Ramos (cell line): Measurements from ENCODE around the gene ACSM5.
"Not testable (repeated sequence)": the region's sequence is repeated elsewhere in the genome, so short reads cannot be mapped to it uniquely, and the experiment has no call there.

Experiments
- in situ Hi-C: fragments of 300-500 bp; cut with MboI; formaldehyde crosslinking; loops from one replicate; pipeline ENCODE4 v1.14.3; 2022; ENCODE audit warnings: low sequenced_read_pairs; ENCODE audit not compliant: unreplicated experiment

The ACSM5 gene

DNA sequence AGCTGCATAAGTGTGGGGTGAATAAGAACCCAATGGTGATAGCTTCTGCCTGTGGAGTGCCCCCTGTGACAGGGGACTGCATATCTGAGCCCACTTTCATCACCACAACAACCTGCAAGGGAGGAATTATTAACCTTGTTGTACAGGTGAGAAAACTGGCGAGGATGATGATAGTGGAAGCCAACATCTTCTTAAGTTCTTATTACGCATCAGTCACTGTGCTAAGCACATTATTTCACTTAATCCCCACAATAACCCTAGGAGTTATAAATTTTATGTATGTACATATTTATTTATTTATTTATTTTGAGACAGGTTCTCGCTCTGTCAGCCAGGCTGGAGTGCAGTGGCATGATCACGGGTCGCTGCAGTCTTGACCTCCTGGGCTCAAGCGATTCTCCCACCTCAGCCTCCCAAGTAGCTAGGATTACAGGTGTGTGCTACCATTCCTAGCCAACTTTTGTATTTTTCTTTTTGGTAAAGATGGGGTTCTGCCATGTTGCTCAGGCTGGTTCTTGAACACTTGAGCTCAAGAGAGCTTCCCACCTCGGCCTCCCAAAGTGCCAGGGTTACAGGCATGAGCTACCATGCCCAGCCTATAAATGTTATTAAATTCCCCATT is 12.4 kb upstream of the ACSM5 start:
- in situ Hi-C loops, result loop anchor here (10.0 kb wide), 1 partner anchor 62 kb away; no protein-coding TSS in a partner anchor

DNA sequence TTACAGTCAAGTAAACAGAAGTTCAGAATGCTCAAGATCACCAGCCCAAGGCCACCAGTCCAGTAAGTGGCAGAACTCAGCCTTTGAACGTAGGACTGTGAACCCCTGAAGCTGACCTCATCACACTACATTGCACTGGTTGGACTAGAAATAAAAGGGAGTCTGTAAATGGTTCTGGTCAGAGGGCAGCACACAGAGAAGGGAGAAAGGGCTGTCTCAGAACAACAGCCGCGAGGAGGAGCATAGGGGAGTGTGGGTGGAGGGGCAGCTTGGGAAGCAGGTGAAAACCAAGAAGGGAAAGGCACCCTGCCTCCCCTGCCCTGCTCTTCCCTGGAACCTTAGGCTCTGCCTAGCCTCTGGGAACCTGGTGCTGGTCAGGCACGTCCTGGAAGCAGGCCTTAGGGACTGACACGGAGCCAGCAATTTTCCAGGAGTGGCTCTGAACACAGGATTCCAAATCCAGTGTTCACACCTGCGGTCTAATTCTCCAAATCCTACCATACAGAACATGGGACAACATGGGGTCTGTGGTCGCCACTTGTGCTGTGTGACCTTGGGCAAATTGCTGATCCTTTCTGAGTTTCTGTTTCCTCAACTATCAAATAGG is 11.8 kb upstream of the ACSM5 start:
- in situ Hi-C loops, result loop anchor here (10.0 kb wide), 1 partner anchor 63 kb away; no protein-coding TSS in a partner anchor

DNA sequence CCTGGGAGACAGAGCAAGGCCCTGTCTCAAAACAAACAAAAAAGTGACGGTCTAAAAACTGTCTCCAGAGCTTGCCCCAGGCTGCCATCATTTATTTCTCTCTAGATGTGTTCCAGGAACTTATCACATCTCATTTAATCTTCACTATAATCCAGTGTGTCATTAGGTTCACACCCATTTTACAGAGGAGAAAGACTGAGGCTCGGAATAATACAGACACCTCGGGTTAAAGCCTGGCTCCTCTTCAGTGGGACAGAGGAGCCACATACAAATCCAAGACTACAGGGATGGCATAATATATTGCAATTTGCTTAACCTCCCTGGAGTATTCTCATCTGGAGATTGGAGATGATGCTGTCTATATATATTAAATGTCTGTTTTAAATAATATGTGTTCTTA is 10.7 kb upstream of the ACSM5 start:
- in situ Hi-C loops, result loop anchor here (10.0 kb wide), 1 partner anchor 64 kb away; no protein-coding TSS in a partner anchor

DNA sequence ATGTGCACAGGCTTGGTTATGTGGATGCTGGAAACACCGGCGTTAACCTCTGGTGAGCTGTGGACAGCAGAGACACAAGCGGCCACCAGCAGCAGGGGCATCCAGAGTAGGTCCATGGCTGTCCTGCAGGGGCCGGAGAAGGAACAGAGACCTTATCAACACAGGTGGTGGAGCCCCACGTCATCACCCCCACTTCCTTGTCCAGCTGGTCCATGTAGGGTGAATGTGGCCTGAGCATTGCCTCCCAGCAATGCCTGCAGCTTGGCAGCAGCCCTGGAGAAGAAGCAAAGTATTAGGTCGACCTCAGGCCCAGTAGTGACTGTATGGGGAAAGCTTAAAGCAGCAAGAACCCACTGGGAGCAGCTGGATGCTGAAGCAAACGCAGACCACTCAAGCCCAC is 10.1 kb upstream of the ACSM5 start:
- in situ Hi-C loops, result loop anchor here (10.0 kb wide), 1 partner anchor 64 kb away; no protein-coding TSS in a partner anchor

DNA sequence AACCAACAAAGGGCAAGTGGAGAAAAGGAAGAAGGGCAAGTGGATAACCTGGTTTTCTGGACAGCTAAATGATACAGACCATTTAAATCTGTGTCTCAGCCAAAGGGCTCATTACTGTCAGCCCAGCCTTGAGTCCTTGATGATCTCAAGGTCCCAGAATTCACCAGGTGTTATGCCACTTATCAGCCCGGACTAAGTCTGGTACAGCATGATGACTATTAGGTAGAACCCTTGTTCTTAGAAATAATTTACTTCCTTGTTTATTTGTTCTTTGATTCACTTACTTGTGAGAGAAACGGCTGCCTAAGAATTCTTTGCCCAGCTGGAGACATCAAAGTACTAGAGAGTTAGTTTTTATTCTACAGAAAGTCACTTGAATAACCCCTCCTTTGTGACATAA is 8.3 kb upstream of the ACSM5 start:
- in situ Hi-C loops, result no loop called here

DNA sequence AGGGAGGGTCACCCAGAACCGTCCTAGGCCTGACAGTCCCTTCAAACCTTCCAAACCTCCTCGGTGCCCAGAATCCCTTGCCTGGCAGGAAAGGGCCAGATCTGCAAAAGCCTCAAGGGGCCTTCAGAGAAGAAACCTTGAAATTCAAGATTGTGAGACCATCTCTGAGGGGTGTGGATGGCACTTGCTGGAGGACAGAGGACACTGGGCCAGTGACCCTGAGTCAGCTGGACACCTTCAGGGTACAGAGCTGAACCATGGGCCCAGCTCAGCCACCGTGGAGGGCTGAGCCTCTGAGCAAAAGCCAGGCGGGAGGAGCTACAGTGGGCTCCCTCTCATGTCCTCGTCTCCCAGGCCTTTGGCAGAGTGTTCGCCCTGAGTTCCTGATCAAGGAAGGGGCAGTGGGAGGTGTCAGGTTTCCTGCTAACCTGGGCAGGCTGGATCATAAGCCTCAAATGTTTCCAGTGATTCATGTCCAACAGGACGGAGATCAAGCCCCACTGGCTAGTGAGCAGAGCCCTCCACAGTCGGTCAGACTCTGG is 7.8 kb upstream of the ACSM5 start:
- in situ Hi-C loops, result no loop called here

DNA sequence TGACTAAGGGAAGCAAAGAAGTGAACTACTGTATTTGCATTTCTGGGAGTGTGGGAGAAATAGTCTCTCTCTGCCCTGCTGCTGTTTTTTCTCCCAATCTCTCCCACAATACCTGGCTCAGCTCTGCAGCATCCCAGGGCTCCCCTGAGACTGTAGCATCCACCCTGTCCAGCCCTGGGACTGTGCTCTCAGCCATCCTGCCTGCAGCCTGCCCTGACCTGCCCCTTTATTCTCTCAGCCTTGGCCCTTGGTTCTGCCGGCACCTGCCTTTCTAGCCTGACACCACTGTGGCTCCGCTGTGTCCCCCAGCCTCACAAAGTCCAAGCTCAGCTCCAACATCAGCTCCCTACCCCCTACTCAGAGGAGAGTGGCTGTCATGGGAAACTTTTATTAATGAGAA is 6.7 kb upstream of the ACSM5 start:
- in situ Hi-C loops, result no loop called here

DNA sequence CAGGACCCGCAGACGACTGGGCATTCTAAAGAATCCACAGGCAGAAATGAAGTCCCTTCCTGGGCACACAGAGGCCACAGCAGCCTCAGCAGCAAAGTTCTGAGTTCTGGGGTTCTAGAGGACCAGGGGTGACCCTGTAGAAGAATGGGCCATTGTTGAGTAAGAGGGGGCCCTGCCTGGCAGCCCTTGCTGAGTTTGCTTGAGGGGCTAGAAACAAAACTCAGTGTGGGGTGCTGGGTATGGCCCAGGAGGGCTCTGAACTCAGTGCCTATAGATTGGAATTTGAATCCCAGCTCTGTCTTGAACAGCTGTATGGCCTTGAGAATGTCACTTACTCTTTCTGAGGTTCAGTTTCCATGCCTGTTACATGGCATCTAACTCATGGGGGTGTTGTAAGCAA is 4.7 kb upstream of the ACSM5 start, which contains the start of gene PDILT:
TSS of gene PDILT (minus strand) at position 101 of the 400 bp plus-strand sequence. CDS start 5,437 bp downstream, outside the sequence.
- in situ Hi-C loops, result no loop called here

DNA sequence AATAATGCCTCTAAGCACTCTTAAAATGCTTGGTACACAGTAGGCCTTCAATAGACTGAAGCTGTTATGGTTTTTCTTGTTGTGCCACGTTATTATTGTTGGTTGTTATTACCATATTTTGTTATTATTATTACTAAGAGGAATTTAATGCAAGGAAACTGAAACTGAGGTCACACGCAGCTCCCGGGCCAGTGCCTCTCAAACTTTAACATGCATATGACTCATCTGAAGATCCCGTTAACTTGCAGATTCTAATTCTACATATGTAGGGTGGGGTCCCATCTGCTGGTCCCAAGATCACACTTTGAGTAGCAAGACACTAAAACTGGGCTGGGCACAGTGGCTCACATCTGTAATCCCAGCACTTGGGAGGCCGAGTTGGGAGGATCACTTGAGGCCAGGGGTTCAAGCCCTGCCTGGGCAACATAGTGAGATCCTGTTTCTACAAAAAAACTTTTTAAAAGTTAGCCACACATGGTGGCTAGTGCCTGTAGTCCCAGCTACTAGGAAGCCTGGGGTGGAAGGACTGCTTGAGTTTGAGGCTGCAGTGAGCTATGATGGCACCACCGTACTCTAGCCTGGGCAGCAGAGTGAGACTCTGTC is 888 bp downstream of the ACSM5 start:
- in situ Hi-C loops, result no loop called here

DNA sequence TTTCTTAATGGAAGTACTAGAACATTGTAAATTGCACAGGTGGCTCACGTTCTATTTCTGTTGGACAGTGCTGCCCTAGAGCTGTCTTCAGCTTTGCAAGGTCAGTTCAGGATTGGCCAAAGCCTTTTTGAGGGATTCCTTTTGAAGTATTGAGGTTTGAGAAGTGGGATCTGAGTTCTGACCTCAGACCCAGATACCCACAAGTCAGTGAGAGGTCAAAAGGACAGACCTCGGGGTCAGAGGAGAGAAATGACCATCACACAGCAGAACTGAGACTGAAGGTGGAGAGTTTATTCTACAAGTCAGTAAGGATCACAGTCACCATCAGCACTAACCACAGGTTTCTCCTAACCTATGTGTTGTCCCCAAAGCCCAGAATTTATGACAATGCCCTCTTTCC is 1.7 kb downstream of the ACSM5 start:
- in situ Hi-C loops, result no loop called here

DNA sequence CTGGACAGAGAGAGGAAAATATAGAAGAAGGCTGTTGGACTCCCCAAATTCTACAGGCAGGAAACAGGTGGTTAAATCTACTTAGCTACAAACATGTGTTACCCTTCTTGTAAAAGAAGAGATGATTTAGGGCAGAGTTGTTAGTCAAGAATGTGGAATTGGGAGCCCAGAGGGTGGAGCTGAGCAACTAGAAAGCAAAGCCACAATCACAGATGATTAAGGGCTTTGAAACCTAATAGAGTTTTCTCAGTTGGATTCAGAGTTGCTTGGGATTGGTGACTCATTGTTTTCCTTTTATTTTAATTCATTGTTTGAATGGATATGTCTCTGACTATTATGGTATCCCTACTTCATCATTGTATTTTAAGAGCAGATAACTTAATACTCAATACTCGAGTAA is 6.2 kb downstream of the ACSM5 start:
- in situ Hi-C loops, result no loop called here

DNA sequence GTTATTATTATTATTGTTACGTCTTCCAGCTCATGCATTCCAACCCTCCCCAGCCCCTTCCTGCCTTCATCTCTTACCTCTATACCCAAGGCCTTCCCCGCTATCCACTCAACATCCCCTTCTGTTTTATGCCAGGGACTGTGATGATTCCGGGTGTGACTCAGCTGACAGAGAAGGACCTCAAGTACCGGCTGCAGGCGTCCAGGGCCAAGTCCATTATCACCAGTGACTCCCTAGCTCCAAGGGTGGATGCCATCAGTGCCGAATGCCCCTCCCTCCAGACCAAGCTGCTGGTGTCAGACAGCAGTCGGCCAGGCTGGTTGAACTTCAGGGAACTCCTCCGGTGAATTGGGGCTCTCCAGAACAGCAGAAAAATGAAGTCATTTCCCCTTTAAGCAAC is 9.8 kb downstream of the ACSM5 start:
- in situ Hi-C loops, result not testable (repeated sequence)

DNA sequence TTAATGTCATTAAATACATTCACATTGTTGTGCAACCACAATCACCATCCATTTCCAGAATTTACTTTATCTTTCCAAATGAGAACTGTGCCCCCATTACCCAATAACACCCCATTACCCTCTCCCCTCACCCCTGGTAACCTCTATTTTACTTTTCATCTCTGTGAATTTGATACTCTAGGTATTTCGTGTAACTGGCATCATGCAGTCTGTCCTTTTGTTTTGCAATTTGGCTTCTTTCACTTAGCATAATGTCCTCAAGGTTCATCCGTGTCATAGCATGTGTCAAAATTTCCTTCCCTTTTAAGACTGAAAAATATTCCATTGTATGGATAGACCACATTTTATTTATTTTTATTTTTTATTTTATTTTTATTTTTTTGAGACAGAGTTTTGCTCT is 12.4 kb downstream of the ACSM5 start:
- in situ Hi-C loops, result not testable (repeated sequence)

DNA sequence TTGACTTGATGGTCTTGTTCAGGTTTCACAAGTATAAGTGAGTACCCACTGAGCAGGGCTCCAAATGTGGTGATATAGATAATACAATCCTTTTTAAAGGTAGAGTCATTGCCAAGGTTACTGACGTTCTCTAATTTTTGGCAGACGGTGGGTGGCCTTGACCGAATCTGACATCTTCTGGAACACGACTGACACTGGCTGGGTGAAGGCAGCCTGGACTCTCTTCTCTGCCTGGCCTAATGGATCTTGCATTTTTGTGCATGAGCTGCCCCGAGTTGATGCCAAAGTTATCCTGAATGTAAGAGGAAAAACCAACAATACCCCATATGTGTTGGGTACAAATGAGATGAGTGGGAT is 14.4 kb downstream of the ACSM5 start:
- in situ Hi-C loops, result not testable (repeated sequence)

DNA sequence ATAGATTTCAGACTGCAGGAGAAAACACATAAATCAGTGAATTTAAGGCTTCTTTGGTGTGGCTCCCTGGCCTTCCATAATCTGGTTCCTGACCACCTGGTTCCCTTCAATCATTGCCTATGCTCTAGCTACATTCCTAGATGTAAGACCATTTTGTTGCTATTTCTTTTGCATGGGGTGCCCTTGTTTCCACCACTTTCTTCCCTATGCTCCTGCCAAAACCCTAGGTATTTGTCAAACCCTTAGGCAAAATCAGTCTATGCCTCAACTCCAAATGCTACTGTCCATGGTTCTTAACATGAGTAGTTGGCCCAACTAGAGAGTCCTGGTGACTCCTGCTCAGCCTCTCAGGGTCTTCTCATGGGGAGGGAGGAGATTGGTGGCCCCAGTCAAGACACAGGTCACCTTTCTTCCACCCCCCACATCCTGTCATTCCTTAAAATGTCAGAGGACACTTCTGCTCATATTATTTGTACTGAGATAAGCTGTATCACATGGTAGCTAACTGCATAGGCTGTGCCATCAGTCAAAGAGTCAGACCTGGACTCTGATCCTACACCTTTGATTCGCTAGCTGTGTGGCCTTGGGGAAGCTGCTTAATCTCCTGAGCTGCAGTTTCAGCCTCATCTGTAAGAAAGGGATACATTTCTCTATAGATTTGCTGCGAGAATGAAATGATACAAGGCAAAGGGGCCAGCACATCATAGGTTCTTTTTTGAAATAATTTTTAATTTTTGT is 15.0 kb downstream of the ACSM5 start:
- in situ Hi-C loops, result no loop called here

DNA sequence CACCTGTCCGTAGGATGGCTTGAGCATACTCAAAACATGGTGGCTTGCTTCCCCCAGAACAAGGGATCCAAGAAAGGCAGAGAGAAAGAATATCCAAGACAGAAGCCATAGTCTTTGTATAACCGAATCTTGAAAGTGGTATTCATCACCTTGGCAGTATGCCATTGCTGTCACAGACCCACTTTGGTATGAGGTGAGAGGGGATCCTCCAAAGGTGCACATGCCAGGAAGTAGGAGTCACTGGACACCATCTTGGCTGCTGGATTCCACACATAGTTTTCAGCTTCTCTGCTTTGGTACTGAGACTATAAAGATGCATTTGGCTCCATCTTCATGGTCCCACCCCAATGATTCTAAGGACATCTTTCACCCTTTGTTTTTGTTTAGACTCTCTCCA is 18.1 kb downstream of the ACSM5 start:
- in situ Hi-C loops, result not testable (repeated sequence)

DNA sequence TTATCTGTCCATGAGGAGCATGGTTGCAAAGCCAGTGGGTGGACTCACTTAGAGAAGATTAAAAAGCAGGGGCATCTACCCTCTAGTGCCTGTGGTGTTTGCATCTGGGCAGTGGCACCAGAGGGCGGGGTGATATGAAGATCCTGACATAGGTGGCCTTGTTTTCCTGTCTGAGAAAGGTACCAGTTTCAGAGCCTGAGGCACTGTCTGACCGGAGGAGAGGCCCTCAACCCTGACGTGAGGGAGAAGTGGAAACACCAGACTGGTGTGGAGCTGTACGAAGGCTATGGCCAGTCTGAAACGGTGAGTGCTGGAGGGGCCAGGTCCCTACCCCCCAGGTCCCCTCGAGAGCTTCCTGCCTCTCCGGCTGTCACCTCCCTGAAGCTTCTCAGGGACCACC is 20.2 kb downstream of the ACSM5 start:
- in situ Hi-C loops, result not testable (repeated sequence)

DNA sequence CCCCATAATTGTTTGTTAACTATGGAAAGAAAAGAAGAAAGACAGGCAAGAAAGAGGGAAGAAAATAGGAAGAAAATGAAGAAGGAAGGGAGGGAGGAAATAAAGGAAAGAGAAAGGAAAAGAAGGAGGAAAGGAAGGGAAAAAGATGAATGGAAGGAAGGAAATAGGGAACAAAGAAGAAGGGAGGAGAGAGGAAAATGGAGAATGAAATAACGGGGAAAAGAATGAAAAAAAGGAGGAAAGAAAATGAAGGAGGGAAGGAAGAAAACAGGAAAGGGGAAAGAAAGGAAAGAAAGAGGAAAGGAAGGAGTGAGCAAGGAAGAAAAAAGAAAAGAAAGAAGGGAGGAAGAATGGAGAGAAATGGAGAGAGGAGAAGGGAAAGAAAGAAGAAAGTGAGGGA is 21.1 kb downstream of the ACSM5 start:
- in situ Hi-C loops, result not testable (repeated sequence)

DNA sequence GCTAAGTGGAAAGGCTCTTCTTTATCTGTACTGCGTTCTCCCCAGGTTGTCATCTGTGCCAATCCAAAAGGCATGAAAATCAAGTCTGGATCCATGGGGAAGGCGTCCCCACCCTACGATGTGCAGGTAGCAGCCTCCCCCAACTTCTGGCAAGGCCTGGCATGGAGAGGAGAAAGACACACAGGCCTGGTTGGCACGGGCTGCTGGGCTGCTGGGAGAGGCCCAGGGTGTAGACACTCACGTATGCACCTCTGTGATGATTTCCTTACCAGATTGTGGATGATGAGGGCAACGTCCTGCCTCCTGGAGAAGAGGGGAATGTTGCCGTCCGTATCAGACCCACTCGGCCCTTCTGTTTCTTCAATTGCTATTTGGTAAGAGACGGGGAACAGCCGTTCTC is 21.6 kb downstream of the ACSM5 start:
- in situ Hi-C loops, result no loop called here

DNA sequence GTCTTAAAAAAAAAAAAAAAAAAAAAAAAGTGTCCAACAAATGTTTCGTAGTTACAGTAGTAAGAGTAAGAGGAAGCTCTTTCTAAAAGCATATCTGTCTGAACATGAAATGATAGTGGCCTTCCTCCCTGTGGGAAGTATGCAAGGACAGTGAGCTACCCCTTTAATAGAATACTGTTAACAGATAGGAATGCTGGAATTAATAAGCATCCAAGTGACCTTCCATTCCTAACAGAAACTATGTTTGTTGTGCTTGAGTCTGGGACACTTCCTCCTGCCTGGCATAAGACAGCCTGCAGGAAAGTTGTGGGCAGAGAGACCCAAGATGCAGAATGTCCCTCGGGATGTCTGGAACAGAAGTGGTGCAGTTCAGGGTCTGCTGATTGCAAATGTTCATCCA is 29.6 kb downstream of the ACSM5 start:
- in situ Hi-C loops, result not testable (repeated sequence)

DNA sequence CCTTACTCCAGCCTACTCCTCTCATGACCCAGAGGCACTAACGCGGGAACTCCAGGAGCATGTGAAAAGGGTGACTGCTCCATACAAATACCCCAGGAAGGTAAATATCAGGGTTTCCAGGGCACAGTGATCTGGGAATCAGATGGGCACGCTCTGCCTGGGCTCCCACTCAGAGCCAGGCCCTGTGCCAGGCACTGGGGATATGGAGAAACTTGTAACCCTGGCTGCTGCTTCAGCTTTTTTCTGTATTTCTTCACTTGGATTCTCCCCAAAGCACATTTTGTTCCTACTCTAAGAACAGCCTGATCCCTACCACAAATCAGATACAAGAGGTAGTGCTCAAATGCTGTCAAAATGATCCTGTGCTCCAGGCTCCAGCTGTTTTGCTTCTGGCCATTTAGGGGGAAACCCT is 30.5 kb downstream of the ACSM5 start:
- in situ Hi-C loops, result not testable (repeated sequence)
